ENCODE measurements around the gene FGF5. TPM values are rescaled to one million over a fixed set of nuclear protein-coding genes. Genes with fewer than 3 reads are reported as not detected.
A peak's percentile ranks its signal among the peaks of the same experiment; 100 is the strongest.

Gene FGF5
- total and polyA plus RNA-seq, 11 donors, result 0.10 to 0.83 (median 0.27) TPM; not detected in 2

DNA sequence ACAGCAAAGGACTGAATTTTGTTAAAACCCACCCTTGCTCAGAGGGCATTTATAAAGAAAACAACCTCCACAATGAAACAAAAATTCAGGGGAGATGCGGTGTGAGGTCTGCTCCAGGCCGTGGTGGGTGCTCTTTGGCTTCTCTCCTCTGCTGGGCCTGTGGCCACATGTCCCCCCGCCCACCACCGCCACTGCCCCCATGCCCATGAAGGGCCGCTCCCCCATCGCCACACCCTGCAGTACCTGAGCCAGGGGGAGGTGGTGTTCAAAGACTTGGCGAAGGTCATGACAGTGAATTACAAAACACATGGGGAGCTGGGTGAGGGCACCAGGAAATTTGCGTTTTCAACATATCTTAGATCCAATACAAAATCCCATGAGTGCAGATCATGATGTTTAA lies 54.9 kb downstream of the FGF5 start:
- TF ChIP-seq, protein P1, sequence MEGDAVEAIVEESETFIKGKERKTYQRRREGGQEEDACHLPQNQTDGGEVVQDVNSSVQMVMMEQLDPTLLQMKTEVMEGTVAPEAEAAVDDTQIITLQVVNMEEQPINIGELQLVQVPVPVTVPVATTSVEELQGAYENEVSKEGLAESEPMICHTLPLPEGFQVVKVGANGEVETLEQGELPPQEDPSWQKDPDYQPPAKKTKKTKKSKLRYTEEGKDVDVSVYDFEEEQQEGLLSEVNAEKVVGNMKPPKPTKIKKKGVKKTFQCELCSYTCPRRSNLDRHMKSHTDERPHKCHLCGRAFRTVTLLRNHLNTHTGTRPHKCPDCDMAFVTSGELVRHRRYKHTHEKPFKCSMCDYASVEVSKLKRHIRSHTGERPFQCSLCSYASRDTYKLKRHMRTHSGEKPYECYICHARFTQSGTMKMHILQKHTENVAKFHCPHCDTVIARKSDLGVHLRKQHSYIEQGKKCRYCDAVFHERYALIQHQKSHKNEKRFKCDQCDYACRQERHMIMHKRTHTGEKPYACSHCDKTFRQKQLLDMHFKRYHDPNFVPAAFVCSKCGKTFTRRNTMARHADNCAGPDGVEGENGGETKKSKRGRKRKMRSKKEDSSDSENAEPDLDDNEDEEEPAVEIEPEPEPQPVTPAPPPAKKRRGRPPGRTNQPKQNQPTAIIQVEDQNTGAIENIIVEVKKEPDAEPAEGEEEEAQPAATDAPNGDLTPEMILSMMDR (IDR thresholded peaks at IDR 0.05), result no peak
- TF ChIP-seq POLR2A (IDR thresholded peaks at IDR 0.05), result no peak
- DNase-seq (peak in 1 of 5 donors; percentile 34), ATAC-seq (no peak)
- intact Hi-C loops (cut with DNase I), result loop anchor here in 1 of 10 donors (10.0 kb wide), 1 partner anchor 107 kb away; no protein-coding TSS in a partner anchor
- no peaks in the 10 kb centered on the region for H3K36me3 ChIP-seq
- H3K4me1 ChIP-seq, result no peaks in the 10 kb centered on the region
- WGBS, 4 donors, result 91 to 94% (median 92%) methylated on average over 8 of the region's 8 CpGs
- H3K27ac ChIP-seq, result no peak overlapping the region
- H3K9me3 ChIP-seq, result no peaks in the 10 kb centered on the region
- H3K4me3 ChIP-seq, result no peak overlapping the region
- H3K27me3 ChIP-seq, result no peaks in the 10 kb centered on the region

DNA sequence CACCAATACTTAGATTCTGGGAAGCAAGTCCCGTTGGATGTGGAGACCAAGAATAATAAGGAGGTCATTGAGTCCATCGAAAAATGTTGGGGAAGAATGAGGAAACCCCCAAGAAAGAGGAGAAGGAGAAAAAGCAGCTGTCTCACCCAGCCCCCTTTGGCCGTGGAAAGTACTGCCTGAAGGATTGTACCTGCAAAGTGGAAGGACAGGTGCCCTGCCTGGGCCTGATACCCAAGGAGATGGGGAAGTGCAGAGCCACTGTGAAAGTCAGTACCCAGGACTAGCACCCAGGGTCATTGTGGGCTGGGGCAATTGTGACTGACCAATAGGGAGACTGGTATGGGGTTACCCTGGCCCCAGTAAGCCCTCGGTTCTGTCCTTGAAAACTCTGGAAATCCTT lies 55.3 kb downstream of the FGF5 start:
- Histone ChIP-seq H3K36me3 (no peaks in the 10 kb centered on the region), H3K9me3 (no peaks in the 10 kb centered on the region), H3K27ac (no peak overlapping the region), H3K4me1 (no peaks in the 10 kb centered on the region), H3K4me3 (no peak overlapping the region), H3K27me3 (no peaks in the 10 kb centered on the region)
- intact Hi-C loops (cut with DNase I), result loop anchor here in 1 of 10 donors (10.0 kb wide), 1 partner anchor 107 kb away; no protein-coding TSS in a partner anchor
- DNase-seq (no peak), ATAC-seq (no peak)
- no peak for TF ChIP-seq POLR2A (IDR thresholded peaks at IDR 0.05)
- TF ChIP-seq, protein P1 (IDR thresholded peaks at IDR 0.05), result no peak
- WGBS, 4 donors, result 76 to 85% (median 80%) methylated on average over 4 of the region's 4 CpGs

DNA sequence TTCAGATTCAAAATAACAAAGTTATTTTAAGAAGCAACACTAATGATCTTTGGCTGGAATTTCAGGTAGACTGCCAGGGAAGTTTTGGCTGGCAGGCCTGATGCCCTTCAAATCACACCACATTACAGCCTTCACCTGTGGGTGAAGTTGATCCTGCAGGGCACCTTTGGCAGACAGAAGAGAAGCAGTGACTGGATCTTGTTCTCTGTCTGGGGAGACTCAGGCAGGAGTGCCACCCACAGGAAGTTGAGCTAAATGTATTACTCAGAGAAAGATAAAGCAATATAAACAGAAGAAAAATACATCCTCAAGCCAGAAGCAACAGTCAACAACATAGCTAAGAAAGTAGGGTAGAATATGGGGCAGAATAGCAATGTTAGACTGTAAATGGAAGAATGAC lies 56.3 kb downstream of the FGF5 start:
- no peaks in the 10 kb centered on the region for H3K4me1 ChIP-seq
- TF ChIP-seq, protein P1 (IDR thresholded peaks at IDR 0.05), result no peak
- TF ChIP-seq POLR2A (IDR thresholded peaks at IDR 0.05), result no peak
- H3K9me3 ChIP-seq, result no peaks in the 10 kb centered on the region
- ATAC-seq (peak in 1 of 4 donors; percentile 31), DNase-seq (no peak)
- peaks cover 0 to 4% (median 0%) of the 10 kb centered on the region in 9 donors for H3K27me3 ChIP-seq
- H3K4me3 ChIP-seq, result no peak overlapping the region
- no peak overlapping the region for H3K27ac ChIP-seq
- H3K36me3 ChIP-seq, result no peaks in the 10 kb centered on the region
- intact Hi-C loops (cut with DNase I), result loop anchor here in 1 of 10 donors (10.0 kb wide), 1 partner anchor 108 kb away; no protein-coding TSS in a partner anchor

DNA sequence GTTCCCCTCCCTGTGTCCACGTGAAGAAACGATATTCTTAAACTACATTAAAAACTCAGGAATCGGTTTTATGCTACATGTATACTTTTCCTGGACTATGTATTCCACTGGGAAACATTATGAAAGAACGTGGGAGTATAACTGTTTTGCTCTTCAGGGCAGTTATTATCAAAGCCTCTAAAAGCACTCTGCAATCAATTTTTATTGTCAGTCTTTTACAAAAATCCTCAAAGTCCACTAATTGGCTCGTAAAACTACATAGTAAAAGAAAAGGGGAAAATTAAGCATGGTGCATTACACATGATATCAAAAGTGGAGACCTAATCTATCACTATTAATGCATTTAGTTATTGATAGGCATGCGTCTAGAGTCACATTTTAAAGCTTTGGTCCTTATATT lies 57.7 kb downstream of the FGF5 start:
- TF ChIP-seq, protein P1 (IDR thresholded peaks at IDR 0.05), result no peak
- TF ChIP-seq POLR2A (IDR thresholded peaks at IDR 0.05), result no peak
- H3K4me1 ChIP-seq, result no peaks in the 10 kb centered on the region
- H3K4me3 ChIP-seq, result no peak overlapping the region
- intact Hi-C loops (cut with DNase I), result loop anchor here in 1 of 10 donors (10.0 kb wide), 1 partner anchor 109 kb away; no protein-coding TSS in a partner anchor
- H3K9me3 ChIP-seq, result no peaks in the 10 kb centered on the region
- peaks cover 0 to 5% (median 0%) of the 10 kb centered on the region in 9 donors for H3K27me3 ChIP-seq
- ATAC-seq (no peak), DNase-seq (no peak)
- WGBS, 4 donors, result 70 to 80% (median 74%) methylated on average over 6 of the region's 6 CpGs
- H3K36me3 ChIP-seq, result no peaks in the 10 kb centered on the region
- H3K27ac ChIP-seq, result no peak overlapping the region

All from heart left ventricle (tissue), 16 donors.